Stimulated activated CD8-positive, alpha-beta memory T cell treated with anti-CD3 and anti-CD28 coated beads, Interleukin-7, amount 100 ng/mL, for 48 hours (primary cell): ENCODE results near the gene APCDD1L.
"Not testable (repeated sequence)": the region's sequence is repeated elsewhere in the genome, so short reads cannot be mapped to it uniquely, and the experiment has no call there.

Experiments
- DNase-seq, 2 donors: peaks; one replicate each; pipeline ENCODE4 v3.0.0-alpha.2; 2020; ENCODE audit warnings: low read depth in 1 of 2; ENCODE audit errors: extremely low read depth in 1 of 2

The APCDD1L gene

DNA sequence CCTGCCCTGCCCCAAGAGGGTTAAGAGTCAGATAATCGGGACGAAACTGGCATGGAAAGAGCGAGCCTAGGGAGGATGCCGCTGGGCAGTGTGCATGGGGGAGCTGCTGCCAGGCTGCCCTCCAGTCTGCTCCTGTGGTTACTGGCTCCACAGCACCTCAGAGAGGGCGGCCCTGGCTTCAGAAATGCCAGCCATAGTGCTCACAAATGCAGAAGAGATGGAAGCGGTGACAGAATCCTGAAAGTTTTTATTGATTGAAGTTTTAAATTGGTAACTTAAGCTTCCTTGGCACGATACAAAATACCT is 68.3 kb downstream of the APCDD1L start:
- DNase-seq: no peak

DNA sequence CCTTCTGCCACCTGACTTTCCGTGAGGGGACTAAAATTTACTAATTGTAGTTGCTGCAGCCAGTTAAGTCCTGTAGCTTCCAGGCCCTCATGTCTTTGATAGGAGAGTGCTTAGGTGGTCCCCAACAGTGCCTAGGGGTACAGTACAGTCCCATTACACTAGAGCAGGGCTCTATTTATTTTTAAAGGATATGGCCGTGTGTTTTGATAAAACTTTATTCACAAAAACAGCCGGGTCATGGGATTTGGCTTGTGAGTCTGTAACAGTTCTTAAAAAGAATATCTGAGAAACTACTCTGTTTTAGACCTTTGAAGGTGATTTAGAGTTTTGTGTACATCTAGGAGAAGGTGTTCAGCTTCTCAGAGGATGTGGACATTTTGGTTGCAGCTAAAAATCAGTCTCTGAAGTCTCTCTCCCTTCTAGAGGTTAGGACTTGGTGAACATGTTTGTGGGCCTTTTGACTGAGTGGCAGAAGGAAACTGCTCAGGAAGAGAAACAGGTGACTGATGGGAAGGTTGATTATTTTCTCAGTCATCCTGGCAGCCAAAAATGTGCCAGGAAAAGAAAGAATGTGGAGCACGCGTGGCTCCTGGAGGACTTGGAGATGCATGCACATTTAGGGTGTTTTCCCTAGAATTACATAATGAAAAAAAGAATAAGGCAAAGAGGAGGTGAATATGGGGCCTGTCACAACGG is 68.8 kb downstream of the APCDD1L start:
- DNase-seq: no peak

DNA sequence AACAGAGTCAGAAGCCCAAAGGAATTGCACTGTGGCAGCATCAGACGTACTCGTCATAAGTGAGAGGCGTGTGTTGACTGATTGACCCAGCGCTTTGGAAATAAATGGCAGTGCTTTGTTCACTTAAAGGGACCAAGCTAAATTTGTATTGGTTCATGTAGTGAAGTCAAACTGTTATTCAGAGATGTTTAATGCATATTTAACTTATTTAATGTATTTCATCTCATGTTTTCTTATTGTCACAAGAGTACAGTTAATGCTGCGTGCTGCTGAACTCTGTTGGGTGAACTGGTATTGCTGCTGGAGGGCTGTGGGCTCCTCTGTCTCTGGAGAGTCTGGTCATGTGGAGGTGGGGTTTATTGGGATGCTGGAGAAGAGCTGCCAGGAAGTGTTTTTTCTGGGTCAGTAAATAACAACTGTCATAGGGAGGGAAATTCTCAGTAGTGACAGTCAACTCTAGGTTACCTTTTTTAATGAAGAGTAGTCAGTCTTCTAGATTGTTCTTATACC is 70.4 kb downstream of the APCDD1L start:
- DNase-seq: no peak

DNA sequence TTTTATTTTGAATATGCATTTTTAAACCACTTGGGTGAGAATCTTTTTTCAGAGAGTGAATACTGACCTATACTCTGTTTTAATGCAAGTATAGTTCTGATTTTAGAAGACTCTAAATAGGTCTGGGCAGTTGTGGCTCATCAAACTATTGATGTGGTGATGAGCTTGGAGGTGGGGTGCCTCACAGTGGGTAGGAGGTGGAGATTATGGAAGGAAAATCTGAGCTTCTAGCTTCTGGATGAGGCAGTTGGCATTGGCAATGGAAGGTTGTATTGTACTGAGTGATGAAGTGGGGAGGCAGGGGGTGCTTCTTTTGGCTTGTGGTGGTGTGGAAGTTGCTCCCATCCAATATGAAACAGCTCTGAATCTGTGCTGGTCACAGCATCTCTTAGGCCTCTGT is 73.5 kb downstream of the APCDD1L start:
- no peak for DNase-seq

DNA sequence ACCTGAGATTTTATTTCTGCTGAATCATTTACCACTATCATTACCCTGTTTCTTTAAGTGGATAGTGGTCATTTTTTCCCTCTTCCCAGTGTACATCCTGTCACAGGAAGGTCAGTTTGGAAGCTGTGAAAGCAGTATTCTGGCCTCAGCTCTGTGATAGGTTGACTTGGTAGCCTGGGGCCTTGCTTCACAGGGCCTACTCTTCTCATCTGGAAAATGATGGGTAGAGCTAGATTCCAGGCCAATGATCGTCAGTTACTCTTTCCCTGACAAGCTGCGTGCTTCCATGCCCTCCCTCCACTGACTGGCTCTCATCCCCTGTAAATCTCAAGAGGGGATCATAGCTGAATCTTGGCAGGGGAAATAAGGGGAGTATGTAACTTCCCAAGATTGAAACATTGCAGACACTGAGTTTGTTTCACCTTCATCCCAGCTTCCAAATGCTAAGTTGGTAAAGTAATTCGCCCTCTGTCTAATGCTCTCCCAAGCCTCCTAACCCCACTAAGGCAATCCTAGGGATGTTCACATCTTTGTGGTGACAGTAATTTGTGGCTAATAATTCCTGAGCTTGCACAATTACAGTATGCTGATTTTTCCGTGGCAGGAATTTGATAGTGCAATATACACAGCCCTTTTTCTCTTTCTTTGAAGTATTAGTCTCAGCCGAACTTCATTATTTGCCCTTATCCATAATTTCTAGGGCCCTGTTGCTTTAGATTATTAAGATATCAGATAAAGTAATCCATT is 75.0 kb downstream of the APCDD1L start:
- DNase-seq: no peak

DNA sequence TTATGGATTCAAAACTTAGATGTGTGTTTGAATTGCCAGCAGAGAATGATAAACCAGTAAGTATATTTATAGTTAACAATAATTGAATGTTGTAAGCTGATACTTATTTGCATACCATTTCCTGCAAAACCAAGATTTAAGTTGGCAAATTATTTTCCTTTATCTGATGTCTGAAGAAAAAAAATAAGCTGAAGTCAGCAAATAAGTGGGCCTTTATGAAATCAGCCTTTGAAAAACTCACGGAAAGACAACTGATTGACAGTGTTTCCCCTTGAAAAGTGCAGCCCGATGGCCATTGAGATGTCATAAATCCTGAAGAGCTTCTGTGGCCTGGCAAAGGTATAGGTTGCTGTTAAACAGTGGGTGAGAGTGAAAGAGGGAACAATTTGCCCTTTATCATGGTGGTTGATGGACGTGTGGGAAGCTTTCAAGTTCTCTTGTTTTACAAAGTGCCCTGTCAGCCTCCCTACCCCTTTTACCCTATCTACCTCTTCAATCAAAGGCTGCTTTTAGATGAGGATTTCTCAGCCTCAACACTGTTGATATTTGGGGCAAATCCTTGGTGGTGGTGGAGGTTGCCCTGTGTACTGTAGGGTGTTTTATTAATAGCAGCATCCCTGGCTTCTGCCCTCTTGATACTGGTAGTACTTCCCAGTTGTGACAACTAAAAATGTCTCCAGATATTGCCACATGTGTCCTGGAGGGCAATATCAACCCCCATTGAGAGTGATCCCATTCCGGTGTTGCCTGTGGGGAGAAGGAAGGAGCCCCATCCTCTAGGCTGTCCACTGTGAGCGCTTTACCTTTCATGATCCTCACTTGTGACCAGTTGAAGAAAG is 76.0 kb downstream of the APCDD1L start:
- no peak for DNase-seq

DNA sequence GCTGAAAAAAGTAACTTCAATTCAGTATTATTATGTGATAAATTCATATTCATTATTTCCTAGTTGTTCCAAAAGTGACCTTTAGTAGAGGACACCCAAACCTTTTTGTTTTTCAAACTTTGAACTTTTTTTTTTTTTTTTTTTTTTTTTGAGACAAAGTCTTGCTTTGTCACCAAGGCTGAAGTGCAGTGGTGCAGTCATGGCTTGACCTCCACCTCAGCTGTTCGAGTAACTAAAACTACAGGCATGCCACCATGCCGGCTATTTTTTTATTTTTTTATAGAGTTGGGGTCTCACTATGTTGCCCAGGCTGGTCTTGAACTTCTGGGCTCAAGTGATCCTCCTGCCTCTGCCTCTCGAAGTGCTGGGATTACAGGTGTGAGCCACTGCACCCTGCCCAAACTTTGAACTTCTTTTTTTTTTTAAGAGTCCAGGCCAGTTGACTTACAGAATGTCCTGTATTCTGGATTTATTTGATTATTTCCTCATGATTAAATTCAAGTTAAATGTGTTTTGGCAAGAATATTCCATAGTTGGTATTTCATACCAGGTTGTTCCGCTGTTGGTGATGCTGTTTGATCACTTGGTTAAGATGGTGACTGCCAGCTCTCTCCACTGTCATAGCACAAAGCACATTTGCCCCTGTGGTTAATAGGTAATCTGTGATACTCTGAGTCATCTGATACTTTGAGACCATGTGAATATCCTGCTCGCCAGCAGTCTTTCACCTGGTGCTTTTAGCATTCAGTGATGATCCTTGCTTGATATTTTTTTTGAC is 78.1 kb downstream of the APCDD1L start:
- no peak for DNase-seq

DNA sequence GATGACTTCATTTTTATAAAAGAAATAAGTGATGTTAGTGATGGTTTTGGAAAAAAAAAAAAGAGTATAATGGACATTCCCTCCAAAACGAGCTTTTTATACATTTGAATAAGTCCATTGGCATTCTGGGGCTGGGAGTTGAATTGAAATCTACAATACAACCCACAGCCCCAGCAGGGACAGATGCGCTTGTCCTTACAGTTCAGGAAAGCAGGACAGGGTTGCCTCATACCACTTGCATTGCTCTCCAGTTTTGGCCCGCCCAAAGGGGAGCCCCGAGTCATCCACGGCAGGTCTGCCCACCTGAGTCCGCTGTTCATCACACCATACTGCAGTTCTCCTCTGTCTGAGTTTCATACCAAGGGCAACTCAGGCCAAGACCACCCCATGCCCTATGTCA is 80.0 kb downstream of the APCDD1L start:
- DNase-seq: no peak

DNA sequence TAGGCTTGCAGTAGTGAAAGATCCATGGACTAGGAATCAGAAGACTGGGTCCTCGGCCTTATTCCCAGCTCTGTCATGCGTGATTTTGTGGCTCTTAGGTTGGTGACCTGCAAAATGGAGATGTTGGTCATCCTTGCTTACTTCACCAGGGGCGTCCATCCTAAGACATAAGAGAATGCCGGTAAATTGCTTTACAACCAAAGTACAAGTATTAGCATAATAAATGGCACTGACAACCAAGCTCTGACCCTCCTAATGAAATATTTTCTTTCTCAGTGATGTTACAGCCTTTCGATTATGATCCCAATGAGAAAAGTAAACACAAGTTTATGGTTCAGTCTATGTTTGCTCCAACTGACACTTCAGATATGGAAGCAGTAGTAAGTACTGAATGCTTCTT is 80.9 kb downstream of the APCDD1L start:
- no peak for DNase-seq

DNA sequence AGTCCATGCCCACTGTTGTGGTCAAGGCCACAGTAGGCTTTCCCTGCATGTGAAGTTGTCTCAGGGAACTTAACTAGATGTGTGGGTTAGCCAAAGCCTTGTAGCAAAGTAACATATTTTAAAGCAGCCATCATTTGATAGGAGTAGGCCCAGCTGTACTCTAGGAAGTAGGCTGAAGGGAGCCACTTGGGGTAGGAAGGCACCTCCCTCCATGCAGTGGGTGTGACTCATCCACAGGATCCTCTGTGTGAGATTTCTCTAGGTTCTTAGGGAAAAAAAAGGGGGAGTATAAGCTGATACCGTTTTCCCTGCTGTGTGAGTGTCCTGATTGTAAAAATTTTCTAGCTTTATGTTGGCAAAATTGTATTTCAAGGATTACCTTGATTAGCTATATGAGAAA is 81.4 kb downstream of the APCDD1L start:
- DNase-seq: no peak

DNA sequence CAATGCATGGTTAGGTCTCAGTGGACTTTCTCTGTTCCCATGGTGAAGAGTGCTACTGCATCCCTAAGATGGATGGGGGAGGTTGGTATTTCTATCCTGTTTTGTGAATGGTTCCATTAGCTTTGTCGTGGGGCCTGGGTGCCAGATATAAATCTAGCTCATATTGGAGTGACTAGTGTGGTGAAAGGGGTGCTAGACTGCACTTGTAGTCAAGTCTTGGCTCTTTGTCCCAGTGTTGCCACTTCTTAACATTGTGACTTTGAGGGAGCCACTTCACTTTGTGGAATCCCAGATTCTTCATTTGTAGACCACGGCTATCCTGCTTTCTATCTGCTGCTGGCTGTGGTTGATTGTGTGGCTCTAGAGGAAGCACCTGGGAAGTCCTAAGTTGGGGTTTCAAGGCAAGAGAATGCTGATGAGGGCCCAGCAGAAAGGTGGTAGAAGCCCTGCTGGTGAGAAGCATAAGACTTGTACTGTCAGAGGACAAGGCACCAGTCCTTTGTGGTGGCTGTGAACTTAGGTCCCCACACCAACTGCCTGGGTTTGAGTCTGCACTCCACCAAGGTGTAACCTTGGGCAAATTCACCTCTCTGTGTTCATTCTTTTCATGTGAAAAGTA is 82.1 kb downstream of the APCDD1L start:
- DNase-seq: no peak

DNA sequence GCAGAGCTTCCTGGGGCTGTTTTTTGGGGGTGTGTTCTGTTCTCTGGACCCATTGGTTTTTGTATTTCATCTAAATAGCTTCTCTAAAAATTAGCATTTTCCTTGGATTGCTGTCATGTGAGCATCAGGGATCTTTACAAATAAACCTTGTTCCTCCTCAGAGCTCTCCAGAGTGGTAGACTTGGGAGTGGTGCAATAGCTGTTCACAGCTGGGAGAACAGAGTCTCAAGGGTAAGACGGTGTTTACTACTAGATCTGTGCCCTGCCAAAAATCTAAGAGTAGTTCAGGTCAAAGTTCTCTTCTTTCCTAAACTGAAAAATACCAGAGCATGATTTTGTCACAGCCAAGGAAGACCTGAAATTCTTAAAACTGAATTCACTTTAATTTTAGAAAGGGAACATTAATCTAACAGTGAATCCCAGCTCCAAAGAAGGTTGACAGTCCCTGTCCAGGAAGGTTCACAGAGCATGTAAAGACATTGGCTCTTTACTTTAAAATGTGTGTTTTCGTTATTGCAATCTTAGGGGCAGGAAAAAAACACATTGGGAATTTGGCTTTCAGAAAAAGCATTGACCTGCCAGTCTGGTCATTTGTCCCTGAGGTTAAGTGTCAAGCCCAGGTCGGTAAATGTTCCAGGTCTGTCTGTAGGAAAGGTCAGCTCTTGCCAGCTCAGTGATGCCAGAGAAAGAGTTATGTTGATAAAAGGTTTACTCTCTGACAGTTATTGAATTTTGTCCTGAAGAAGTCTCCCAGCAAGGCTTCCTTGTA is 82.8 kb downstream of the APCDD1L start:
- DNase-seq: no peak

DNA sequence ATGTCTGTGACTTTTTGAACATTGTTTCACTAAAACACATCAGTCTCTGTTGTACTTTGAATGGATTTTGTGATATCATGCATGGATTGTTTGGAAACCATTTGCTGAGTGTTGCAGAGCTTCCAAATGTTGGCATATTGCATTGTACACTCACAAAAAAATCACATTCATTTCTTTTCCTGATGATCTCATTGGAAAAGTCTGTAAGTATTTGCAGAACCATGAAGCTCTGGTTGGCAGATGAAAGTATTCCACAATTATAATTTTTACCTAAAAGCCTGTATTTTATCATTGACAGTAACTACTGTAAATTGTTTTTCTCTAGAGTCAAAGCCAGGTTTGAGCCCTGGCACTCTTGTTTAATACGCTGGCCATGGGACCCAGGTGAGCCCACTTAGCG is 84.1 kb downstream of the APCDD1L start:
- no peak for DNase-seq

DNA sequence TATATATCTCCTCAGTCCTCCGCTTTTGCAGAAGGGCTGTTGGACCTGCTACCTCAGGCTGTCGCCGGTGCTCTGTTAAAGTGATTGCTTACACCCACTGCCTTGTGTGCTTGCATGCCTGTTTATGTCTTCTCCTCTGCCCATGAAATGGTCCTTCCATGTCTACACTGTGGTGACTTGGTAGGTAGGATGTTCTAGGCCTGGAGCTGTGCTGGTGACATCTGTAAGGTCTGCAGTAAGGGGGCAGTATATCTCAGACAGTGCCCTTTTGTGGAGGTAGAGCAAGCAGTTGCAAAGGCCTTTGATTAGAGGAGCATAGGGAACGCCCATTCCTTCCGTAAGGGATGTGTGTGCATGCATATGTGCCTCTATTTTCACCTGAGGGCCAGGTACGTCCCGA is 85.9 kb downstream of the APCDD1L start:
- no peak for DNase-seq

DNA sequence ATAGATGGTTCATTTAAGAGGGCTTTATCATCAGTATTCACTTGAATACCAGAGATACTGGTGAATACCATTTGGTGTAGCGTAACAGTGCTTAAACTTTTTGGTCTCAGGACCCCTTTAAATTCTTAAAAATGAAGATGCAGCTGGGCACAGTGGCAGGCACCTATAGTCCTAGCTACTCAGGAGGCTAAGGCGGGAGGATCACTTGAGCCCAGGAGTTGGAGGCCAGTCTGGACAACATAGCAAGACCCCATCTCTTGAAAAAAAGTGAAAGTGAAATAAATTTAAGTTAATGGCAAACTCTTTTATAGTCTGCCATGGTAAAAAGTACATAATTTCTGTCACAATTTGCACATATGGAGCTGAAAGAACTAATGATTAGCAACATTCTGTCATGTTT is 86.8 kb downstream of the APCDD1L start:
- DNase-seq: no peak

DNA sequence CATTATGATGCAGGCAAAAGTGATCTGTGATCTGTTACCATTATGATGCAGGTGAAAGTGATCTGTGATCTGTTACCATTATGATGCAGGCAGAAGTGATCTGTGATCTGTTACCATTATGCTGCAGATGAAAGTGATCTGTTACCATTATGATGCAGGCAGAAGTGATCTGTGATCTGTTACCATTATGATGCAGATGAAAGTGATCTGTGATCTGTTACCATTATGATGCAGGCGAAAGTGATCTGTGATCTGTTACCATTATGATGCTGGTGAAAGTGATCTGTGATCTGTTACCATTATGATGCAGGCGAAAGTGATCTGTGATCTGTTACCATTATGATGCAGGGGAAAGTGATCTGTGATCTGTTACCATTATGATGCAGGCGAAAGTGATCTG is 87.6 kb downstream of the APCDD1L start:
- not testable (repeated sequence) for DNase-seq

DNA sequence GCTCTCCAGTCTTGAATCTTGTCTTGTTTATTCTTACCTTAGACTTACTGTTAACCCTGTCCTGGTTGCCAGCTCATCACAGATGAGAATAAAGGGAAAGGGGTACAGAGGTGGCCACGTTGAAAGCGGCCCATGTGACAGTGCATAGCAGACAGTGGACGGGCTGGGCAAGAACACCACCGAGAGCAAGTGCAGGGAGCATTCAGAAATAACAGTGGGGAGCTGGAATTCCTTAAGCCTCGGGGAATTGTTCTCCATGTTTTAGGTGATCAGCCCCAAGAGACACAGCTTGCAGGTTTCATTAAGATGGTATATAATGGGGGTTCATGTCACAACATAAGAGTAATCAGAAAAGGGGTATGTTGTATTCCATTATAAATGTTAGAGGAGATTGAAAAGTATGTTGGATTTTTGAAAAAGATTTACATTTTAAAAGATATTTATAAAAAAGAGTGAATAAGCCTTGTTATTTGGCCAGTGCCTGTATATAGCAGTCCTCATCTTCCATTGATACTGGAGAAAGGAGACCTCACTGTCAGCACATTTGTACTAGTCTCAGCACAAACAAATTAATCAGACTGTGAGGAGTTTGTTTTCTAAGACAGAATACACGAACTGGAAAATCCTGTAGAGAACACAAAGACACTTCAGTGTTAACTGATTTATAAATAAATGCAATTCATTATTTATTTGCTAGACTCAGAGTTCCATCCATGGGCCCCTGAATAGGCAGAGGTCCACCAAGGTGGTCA is 90.8 kb downstream of the APCDD1L start:
- DNase-seq: no peak

DNA sequence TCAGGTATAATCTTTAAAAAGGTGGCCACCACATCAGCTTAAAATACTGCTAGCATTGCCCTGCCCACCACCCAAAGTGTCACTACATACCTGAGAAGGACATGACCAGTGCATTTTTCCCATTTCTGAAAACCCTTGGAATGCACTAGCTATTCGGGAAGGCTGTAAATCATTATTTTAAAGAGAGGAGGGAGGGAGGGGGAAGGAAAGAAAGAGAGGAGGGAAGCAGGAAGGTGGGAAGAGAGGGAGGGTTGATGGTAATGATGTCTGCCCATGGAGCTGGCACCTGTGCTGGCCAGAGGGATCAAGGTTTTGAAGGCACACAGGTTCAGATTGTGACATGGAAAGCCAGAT is 93.7 kb downstream of the APCDD1L start:
- no peak for DNase-seq

DNA sequence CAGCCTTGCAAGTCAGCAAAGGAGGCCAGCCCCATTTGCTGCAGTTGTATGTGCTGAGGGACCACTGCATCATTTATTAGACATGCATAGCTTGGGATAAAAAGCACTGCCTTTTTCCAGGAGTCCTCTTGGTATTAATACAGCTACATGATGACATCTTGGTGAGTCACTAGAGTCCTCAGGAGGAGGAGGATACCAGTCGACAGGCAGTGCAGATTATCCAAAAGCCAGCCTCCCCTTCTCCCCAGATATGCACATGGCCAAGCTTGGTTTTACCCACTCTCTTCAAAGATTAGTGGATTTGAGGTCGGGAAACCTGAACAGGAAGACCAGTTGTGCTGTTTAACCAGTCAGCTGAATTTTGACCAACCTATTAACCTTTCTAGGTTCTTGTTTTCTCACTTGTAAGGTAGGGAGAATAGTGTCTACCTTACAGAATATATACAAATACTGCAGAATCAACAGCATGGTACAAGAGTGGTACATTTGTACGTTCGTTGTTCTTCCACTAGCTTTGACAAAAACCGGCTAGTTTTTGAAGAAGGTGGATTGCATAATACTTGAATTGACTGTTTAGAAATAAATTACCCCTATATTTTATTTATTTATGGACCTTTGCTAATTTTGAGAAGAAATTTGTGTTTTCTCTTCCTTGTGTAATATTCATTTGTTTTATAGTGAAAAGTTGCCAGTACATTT is 94.3 kb downstream of the APCDD1L start:
- no peak for DNase-seq
